ENCODE results near the gene DNM3.

- TF ChIP-seq CTCF (IDR thresholded peaks at IDR 0.05) (no peak), EZH2phosphoT487 (IDR thresholded peaks at IDR 0.05) (no peak), EZH2 (IDR thresholded peaks at IDR 0.05) (no peak)
Measured at GRCh38 chr1:172019976-172020375, 178.7 kb downstream of the DNM3 start.

All from neural progenitor cell (in vitro differentiated cells).